MM.1S (cell line): ENCODE results near the gene RMI2.
A peak's percentile ranks its signal among the peaks of the same experiment; 100 is the strongest.

Experiments used
- DNase-seq: peaks from one replicate; pipeline ENCODE4 v3.0.0-alpha.2; 2015
- H2AFZ ChIP-seq: fragments of 300-600 bp; sonication (generic); 2 replicates; pipeline ENCODE4 v1.6.0; 2016; ENCODE audit warnings: antibody characterized with exemption, low read length
- H3F3A ChIP-seq: fragments of 300-600 bp; sonication (generic); 2 replicates; pipeline ENCODE4 v1.6.1; 2016; ENCODE audit warnings: mild to moderate bottlenecking, antibody characterized with exemption, low read length, moderate library complexity, mixed read lengths; ENCODE audit not compliant: insufficient read depth
- H3K27ac ChIP-seq: fragments of 300-600 bp; sonication (generic); 2 replicates; pipeline ENCODE4 v1.5.1; 2016; ENCODE audit warnings: mild to moderate bottlenecking, low read length
- H3K27me3 ChIP-seq: fragments of 300-600 bp; sonication (generic); replicated peaks from 2 replicates; pipeline ENCODE4 v1.6.0; 2016; ENCODE audit warnings: low read length; ENCODE audit not compliant: insufficient read depth
- H3K36me3 ChIP-seq: fragments of 300-600 bp; sonication (generic); replicated peaks from 2 replicates; pipeline ENCODE4 v1.6.1; 2016; ENCODE audit warnings: mild to moderate bottlenecking, low read length, mixed read lengths; ENCODE audit not compliant: insufficient read depth
- H3K4me1 ChIP-seq: fragments of 300-600 bp; sonication (generic); 2 replicates; pipeline ENCODE4 v1.6.1; 2016; ENCODE audit warnings: low read length, mixed read lengths
- H3K4me2 ChIP-seq: fragments of 300-600 bp; sonication (generic); 2 replicates; pipeline ENCODE4 v1.6.0; 2016; ENCODE audit warnings: low read depth, low read length
- H3K4me3 ChIP-seq: fragments of 300-600 bp; sonication (generic); 2 replicates; pipeline ENCODE4 v1.5.1; 2016; ENCODE audit warnings: low read length, mixed read lengths
- H3K79me2 ChIP-seq: fragments of 300-600 bp; sonication (generic); 2 replicates; pipeline ENCODE4 v1.6.1; 2016; ENCODE audit warnings: mixed run types, low read length, mixed read lengths
- H3K9ac ChIP-seq: fragments of 300-600 bp; sonication (generic); 2 replicates; pipeline ENCODE4 v1.6.1; 2016; ENCODE audit warnings: low read length, mixed read lengths
- H3K9me2 ChIP-seq: fragments of 300-600 bp; sonication (generic); replicated peaks from 2 replicates; pipeline ENCODE4 v1.6.1; 2016; ENCODE audit warnings: mild to moderate bottlenecking, low read length, mixed read lengths; ENCODE audit not compliant: insufficient read depth
- H3K9me3 ChIP-seq: fragments of 300-600 bp; sonication (generic); replicated peaks from 2 replicates; pipeline ENCODE4 v1.6.1; 2016; ENCODE audit warnings: mild to moderate bottlenecking, low read length, mixed read lengths; ENCODE audit not compliant: insufficient read depth
- H4K20me1 ChIP-seq: fragments of 300-600 bp; sonication (generic); 2 replicates; pipeline ENCODE4 v1.6.1; 2016; ENCODE audit warnings: mild to moderate bottlenecking, low read length, moderate library complexity, mixed read lengths; ENCODE audit not compliant: insufficient read depth
- EZH2 ChIP-seq: fragments of 300-600 bp; sonication (generic); optimal IDR thresholded peaks from 2 replicates; pipeline ENCODE3; 2017; ENCODE audit warnings: low read depth, mild to moderate bottlenecking, antibody characterized with exemption, low read length, mixed read lengths
- EZH2phosphoT487 ChIP-seq: fragments of 300-600 bp; sonication (generic); IDR thresholded peaks from 2 replicates; pipeline ENCODE4 v1.6.1; 2018; ENCODE audit warnings: antibody characterized with exemption, low read length
- TF ChIP-seq, protein P1 (sequence below): fragments of 300-600 bp; sonication (generic); IDR thresholded peaks from 2 replicates; pipeline ENCODE4 v1.5.1; 2016; ENCODE audit warnings: antibody characterized with exemption, low read length, mixed read lengths

RMI2 gene

DNA sequence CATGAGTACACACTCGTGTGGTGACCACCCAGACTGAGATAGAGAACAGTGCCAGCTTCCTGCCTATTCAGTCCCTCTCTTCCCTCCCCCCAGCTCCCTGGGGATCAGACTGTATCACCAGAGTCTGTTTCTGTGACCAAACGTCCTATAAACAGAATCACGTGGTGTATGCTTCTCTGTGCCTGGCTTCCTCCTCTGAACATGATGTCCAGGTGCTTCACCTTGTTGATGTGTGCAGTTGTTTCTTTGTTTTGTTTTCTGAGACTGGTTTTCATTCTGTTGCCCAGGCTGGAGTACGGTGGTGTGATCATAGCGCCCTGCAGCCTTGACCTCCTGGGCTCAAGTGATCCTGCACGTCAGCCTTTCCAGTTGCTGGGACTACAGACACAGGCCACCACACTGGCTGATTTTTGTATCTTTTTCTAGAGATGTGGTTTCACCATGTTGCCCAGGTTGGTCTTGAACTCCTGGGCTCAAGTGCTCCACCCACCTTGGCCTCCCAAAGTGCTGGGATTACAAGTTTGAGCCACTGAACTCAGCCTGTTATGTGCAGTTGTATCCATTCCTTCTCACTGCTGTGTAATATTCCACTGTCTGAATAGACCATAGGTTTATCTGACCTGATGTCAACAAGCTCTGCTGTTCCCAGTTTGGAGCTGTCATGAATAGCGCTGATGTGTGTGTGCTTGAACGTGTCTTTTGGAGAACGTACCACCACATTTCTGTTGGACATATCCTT lies 35.2 kb upstream of the RMI2 start:
- Histone ChIP-seq H3K9me3 (no peaks in the 10 kb centered on the region), H2AFZ (no peak overlapping the region), H3K79me2 (no peaks in the 10 kb centered on the region), H4K20me1 (no peaks in the 10 kb centered on the region), H3F3A (peaks cover 45% of the 10 kb centered on the region), H3K27ac (peak overlapping the region; percentile 100), H3K4me3 (peak overlapping the region; percentile 32), H3K27me3 (no peaks in the 10 kb centered on the region), H3K36me3 (no peaks in the 10 kb centered on the region), H3K9ac (peak overlapping the region; percentile 86), H3K4me2 (peak overlapping the region; percentile 93), H3K9me2 (no peaks in the 10 kb centered on the region), H3K4me1 (peaks cover 46% of the 10 kb centered on the region)
- no peak for TF ChIP-seq EZH2
- TF ChIP-seq EZH2phosphoT487 = no peak
- TF ChIP-seq, protein P1, sequence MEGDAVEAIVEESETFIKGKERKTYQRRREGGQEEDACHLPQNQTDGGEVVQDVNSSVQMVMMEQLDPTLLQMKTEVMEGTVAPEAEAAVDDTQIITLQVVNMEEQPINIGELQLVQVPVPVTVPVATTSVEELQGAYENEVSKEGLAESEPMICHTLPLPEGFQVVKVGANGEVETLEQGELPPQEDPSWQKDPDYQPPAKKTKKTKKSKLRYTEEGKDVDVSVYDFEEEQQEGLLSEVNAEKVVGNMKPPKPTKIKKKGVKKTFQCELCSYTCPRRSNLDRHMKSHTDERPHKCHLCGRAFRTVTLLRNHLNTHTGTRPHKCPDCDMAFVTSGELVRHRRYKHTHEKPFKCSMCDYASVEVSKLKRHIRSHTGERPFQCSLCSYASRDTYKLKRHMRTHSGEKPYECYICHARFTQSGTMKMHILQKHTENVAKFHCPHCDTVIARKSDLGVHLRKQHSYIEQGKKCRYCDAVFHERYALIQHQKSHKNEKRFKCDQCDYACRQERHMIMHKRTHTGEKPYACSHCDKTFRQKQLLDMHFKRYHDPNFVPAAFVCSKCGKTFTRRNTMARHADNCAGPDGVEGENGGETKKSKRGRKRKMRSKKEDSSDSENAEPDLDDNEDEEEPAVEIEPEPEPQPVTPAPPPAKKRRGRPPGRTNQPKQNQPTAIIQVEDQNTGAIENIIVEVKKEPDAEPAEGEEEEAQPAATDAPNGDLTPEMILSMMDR = no peak
- peak; percentile 89 for DNase-seq

DNA sequence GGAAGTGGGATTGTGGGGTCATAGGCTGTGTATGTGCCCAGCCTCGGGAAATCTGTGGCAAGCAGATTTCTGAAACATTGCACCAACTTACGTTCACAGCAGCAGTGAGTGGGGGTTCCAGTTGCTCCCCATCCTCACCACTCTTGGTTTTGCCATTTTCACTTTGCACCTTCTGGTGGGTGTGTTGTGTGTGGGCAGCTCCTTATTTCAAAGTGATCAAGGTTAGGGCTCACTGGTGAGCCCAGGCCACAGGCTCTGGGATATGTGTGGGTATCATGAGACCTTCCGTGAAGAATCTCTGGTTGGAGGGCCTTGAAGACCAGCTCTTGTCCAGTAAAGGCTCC lies 34.7 kb upstream of the RMI2 start:
- Histone ChIP-seq H3K36me3 (no peaks in the 10 kb centered on the region), H3K4me2 (peak overlapping the region; percentile 93), H4K20me1 (no peaks in the 10 kb centered on the region), H3K9me3 (no peaks in the 10 kb centered on the region), H3K27ac (peak overlapping the region; percentile 100), H3K9ac (peak overlapping the region; percentile 86), H3K4me1 (peaks cover 46% of the 10 kb centered on the region), H3K79me2 (no peaks in the 10 kb centered on the region), H2AFZ (no peak overlapping the region), H3F3A (peaks cover 45% of the 10 kb centered on the region), H3K4me3 (peak overlapping the region; percentile 32), H3K27me3 (no peaks in the 10 kb centered on the region), H3K9me2 (no peaks in the 10 kb centered on the region)
- no peak for DNase-seq
- TF ChIP-seq EZH2phosphoT487 (no peak), EZH2 (no peak)
- TF ChIP-seq, protein P1 = no peak

DNA sequence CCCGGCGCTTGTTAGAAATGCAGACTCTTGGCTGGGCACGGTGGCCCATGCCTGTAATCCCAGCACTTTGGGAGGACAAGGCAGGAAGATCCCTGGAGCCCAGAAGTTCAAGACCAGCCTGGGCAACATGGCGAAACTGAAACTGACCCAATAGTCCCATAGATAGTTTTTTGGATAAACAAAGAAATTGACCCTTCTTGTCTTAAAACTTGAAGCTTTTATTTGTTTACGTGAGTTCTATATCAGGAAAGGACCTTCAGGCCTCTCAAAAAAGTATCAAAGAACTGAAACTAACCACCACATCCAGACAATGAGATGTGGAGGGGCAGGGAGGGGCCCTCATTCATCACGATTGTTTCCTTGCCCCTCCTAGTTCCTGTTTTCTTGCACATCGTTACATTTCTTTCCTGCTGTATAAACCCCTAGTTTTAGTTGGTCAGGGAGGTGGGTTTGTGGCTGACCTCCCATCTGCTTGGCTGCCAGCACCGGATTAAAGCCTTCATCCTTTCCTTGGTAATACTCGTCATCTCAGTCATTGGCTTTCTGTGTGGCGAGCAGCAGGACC lies 34.2 kb upstream of the RMI2 start:
- Histone ChIP-seq H3K36me3 (no peaks in the 10 kb centered on the region), H3K4me3 (peak overlapping the region; percentile 32), H3K4me1 (peaks cover 46% of the 10 kb centered on the region), H3K27me3 (no peaks in the 10 kb centered on the region), H3F3A (peaks cover 45% of the 10 kb centered on the region), H3K4me2 (peak overlapping the region; percentile 93), H3K9me3 (no peaks in the 10 kb centered on the region), H3K9ac (peak overlapping the region; percentile 86), H3K27ac (peak overlapping the region; percentile 100), H3K79me2 (no peaks in the 10 kb centered on the region), H2AFZ (no peak overlapping the region), H4K20me1 (no peaks in the 10 kb centered on the region), H3K9me2 (no peaks in the 10 kb centered on the region)
- peak; percentile 89 for DNase-seq
- TF ChIP-seq, protein P1 = no peak
- TF ChIP-seq EZH2phosphoT487 (no peak), EZH2 (no peak)
